GM13976 (cell line): ENCODE results near the gene GJA9.

Experiments used
- DNase-seq: peaks from one replicate; pipeline ENCODE4 v3.0.0; 2012; ENCODE audit warnings: low spot score
- in situ Hi-C: fragments of 300-500 bp; cut with MboI; formaldehyde crosslinking; loops from one replicate; pipeline ENCODE4 v1.12.0; 2022; ENCODE audit warnings: low sequenced_read_pairs, mixed read lengths, inconsistent platforms; ENCODE audit not compliant: unreplicated experiment
- TF ChIP-seq, protein P1 (sequence below): IDR thresholded peaks from 2 replicates; pipeline ENCODE4 v1.5.1; 2012; ENCODE audit warnings: borderline replicate concordance, mild to moderate bottlenecking; ENCODE audit not compliant: insufficient read depth; ENCODE audit errors: extremely low read depth, missing control alignments, control extremely low read depth

The GJA9 gene

GRCh38 chr1:38826886-38827285 is 54.5 kb downstream of the GJA9 start:
- DNase-seq, result no peak
- TF ChIP-seq, protein P1, sequence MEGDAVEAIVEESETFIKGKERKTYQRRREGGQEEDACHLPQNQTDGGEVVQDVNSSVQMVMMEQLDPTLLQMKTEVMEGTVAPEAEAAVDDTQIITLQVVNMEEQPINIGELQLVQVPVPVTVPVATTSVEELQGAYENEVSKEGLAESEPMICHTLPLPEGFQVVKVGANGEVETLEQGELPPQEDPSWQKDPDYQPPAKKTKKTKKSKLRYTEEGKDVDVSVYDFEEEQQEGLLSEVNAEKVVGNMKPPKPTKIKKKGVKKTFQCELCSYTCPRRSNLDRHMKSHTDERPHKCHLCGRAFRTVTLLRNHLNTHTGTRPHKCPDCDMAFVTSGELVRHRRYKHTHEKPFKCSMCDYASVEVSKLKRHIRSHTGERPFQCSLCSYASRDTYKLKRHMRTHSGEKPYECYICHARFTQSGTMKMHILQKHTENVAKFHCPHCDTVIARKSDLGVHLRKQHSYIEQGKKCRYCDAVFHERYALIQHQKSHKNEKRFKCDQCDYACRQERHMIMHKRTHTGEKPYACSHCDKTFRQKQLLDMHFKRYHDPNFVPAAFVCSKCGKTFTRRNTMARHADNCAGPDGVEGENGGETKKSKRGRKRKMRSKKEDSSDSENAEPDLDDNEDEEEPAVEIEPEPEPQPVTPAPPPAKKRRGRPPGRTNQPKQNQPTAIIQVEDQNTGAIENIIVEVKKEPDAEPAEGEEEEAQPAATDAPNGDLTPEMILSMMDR, result no peak
- in situ Hi-C loops, result no loop called here

GRCh38 chr1:38826262-38826661 is 55.1 kb downstream of the GJA9 start:
- in situ Hi-C loops, result no loop called here
- DNase-seq, result no peak
- TF ChIP-seq, protein P1, result no peak
